ENCODE measurements around the gene DNM3.
"Not testable (repeated sequence)": the region's sequence is repeated elsewhere in the genome, so short reads cannot be mapped to it uniquely, and the experiment has no call there.

The DNM3 gene

DNA sequence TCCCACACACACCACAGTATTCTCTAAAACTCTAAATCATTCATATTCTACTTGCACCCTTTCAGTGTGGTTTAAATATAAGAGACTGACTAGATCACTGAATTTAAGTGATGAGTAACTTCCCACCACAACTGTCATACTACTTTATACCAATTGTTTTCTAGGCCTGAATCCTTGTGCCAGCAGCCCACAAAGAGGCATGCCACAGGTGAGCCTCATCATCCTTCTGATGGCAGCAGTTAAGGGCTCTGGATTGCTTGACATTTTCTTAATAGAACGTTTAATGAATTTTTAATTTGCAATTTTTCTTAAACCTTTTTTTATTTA is 588.8 kb downstream of the DNM3 start:
- Histone ChIP-seq H3K79me2 (ENCODE audit: low read length) (no peaks in the 10 kb centered on the region), H3K27ac (ENCODE audit: low read length) (no peak overlapping the region), H3K36me3 (replicated peaks; ENCODE audit: insufficient read depth, low read length) (no peaks in the 10 kb centered on the region), H3K9ac (ENCODE audit: low read length) (no peak overlapping the region), H3K27me3 (replicated peaks; ENCODE audit: insufficient read depth, low read length) (no peaks in the 10 kb centered on the region), H3K4me1 (ENCODE audit: low read length) (peaks cover 6% of the 10 kb centered on the region; the same call in 1 of the 2 replicates), H4K20me1 (ENCODE audit: insufficient read depth, low read length) (no peaks in the 10 kb centered on the region; the same call in 1 of the 2 replicates), H3F3A (ENCODE audit: insufficient read depth, low read length) (no peaks in the 10 kb centered on the region), H3K9me2 (replicated peaks; ENCODE audit: insufficient read depth, low read length) (no peaks in the 10 kb centered on the region), H3K9me3 (replicated peaks; ENCODE audit: insufficient read depth, low read length) (no peaks in the 10 kb centered on the region), H3K4me2 (ENCODE audit: low read depth, low read length) (no peak overlapping the region), H2AFZ (ENCODE audit: low read length) (no peak overlapping the region), H3K4me3 (ENCODE audit: low read length) (no peak overlapping the region)
- TF ChIP-seq, protein P1, sequence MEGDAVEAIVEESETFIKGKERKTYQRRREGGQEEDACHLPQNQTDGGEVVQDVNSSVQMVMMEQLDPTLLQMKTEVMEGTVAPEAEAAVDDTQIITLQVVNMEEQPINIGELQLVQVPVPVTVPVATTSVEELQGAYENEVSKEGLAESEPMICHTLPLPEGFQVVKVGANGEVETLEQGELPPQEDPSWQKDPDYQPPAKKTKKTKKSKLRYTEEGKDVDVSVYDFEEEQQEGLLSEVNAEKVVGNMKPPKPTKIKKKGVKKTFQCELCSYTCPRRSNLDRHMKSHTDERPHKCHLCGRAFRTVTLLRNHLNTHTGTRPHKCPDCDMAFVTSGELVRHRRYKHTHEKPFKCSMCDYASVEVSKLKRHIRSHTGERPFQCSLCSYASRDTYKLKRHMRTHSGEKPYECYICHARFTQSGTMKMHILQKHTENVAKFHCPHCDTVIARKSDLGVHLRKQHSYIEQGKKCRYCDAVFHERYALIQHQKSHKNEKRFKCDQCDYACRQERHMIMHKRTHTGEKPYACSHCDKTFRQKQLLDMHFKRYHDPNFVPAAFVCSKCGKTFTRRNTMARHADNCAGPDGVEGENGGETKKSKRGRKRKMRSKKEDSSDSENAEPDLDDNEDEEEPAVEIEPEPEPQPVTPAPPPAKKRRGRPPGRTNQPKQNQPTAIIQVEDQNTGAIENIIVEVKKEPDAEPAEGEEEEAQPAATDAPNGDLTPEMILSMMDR (IDR thresholded peaks at IDR 0.05; ENCODE audit: low read length): no peak
- TF ChIP-seq EZH2 (optimal IDR thresholded peaks at IDR 0.05; ENCODE audit: low read depth, low read length): no peak
- no peak for TF ChIP-seq EZH2phosphoT487 (IDR thresholded peaks at IDR 0.05; ENCODE audit: low read length)
- no peak for DNase-seq

- Histone ChIP-seq H3K4me3 (ENCODE audit: low read length) (no peak overlapping the region), H3K9me3 (replicated peaks; ENCODE audit: insufficient read depth, low read length) (no peaks in the 10 kb centered on the region), H2AFZ (ENCODE audit: low read length) (no peak overlapping the region), H3K4me1 (ENCODE audit: low read length) (peaks cover 6% of the 10 kb centered on the region; the same call in 1 of the 2 replicates), H3K4me2 (ENCODE audit: low read depth, low read length) (no peak overlapping the region), H3K9ac (ENCODE audit: low read length) (no peak overlapping the region), H3F3A (ENCODE audit: insufficient read depth, low read length) (no peaks in the 10 kb centered on the region), H3K9me2 (replicated peaks; ENCODE audit: insufficient read depth, low read length) (no peaks in the 10 kb centered on the region), H3K27ac (ENCODE audit: low read length) (no peak overlapping the region), H4K20me1 (ENCODE audit: insufficient read depth, low read length) (no peaks in the 10 kb centered on the region; the same call in 1 of the 2 replicates), H3K36me3 (replicated peaks; ENCODE audit: insufficient read depth, low read length) (no peaks in the 10 kb centered on the region), H3K27me3 (replicated peaks; ENCODE audit: insufficient read depth, low read length) (no peaks in the 10 kb centered on the region), H3K79me2 (ENCODE audit: low read length) (no peaks in the 10 kb centered on the region)
- TF ChIP-seq, protein P1 (IDR thresholded peaks at IDR 0.05; ENCODE audit: low read length): no peak
- TF ChIP-seq EZH2 (optimal IDR thresholded peaks at IDR 0.05; ENCODE audit: low read depth, low read length) (no peak), EZH2phosphoT487 (IDR thresholded peaks at IDR 0.05; ENCODE audit: low read length) (no peak)
- DNase-seq: no peak
Measured at GRCh38 chr1:172431204-172431603, 589.9 kb downstream of the DNM3 start.

GRCh38 chr1:172431721-172432192 is 590.5 kb downstream of the DNM3 start:
- H3K4me1 ChIP-seq (ENCODE audit: low read length): peaks cover 6% of the 10 kb centered on the region; the same call in 1 of the 2 replicates
- DNase-seq: no peak
- H3K9ac ChIP-seq (ENCODE audit: low read length): no peak overlapping the region
- no peak overlapping the region for H3K4me3 ChIP-seq (ENCODE audit: low read length)
- no peaks in the 10 kb centered on the region for H3F3A ChIP-seq (ENCODE audit: insufficient read depth, low read length)
- H3K9me3 ChIP-seq (replicated peaks; ENCODE audit: insufficient read depth, low read length): no peaks in the 10 kb centered on the region
- H3K27me3 ChIP-seq (replicated peaks; ENCODE audit: insufficient read depth, low read length): no peaks in the 10 kb centered on the region
- H3K79me2 ChIP-seq (ENCODE audit: low read length): no peaks in the 10 kb centered on the region
- no peaks in the 10 kb centered on the region for H3K9me2 ChIP-seq (replicated peaks; ENCODE audit: insufficient read depth, low read length)
- H3K27ac ChIP-seq (ENCODE audit: low read length): no peak overlapping the region
- no peaks in the 10 kb centered on the region; the same call in 1 of the 2 replicates for H4K20me1 ChIP-seq (ENCODE audit: insufficient read depth, low read length)
- H3K4me2 ChIP-seq (ENCODE audit: low read depth, low read length): no peak overlapping the region
- H2AFZ ChIP-seq (ENCODE audit: low read length): no peak overlapping the region
- no peaks in the 10 kb centered on the region for H3K36me3 ChIP-seq (replicated peaks; ENCODE audit: insufficient read depth, low read length)
- TF ChIP-seq, protein P1 (IDR thresholded peaks at IDR 0.05; ENCODE audit: low read length): no peak
- TF ChIP-seq EZH2phosphoT487 (IDR thresholded peaks at IDR 0.05; ENCODE audit: low read length): no peak
- no peak for TF ChIP-seq EZH2 (optimal IDR thresholded peaks at IDR 0.05; ENCODE audit: low read depth, low read length)

DNA sequence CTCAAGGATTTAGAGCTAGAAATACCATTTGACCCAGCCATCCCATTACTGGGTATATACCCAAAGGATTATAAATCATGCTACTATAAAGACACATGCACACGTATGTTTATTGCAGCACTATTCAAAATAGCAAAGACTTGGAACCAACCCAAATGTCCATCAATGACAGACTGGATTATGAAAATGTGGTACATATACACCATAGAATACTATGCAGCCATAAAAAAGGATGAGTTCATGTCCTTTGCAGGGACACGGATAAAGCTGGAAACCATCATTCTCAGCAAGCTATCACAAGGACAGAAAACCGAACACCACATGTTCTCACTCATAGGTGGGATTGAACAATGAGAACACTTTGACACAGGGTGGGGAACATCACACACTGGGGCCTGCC is 595.9 kb downstream of the DNM3 start:
- not testable (repeated sequence) for H2AFZ ChIP-seq (ENCODE audit: low read length); H4K20me1 ChIP-seq (ENCODE audit: insufficient read depth, low read length); H3K4me2 ChIP-seq (ENCODE audit: low read depth, low read length); H3K27me3 ChIP-seq (replicated peaks; ENCODE audit: insufficient read depth, low read length); H3F3A ChIP-seq (ENCODE audit: insufficient read depth, low read length); H3K9ac ChIP-seq (ENCODE audit: low read length); H3K4me3 ChIP-seq (ENCODE audit: low read length); H3K36me3 ChIP-seq (replicated peaks; ENCODE audit: insufficient read depth, low read length); H3K79me2 ChIP-seq (ENCODE audit: low read length); H3K4me1 ChIP-seq (ENCODE audit: low read length); H3K9me3 ChIP-seq (replicated peaks; ENCODE audit: insufficient read depth, low read length); H3K27ac ChIP-seq (ENCODE audit: low read length); DNase-seq; H3K9me2 ChIP-seq (replicated peaks; ENCODE audit: insufficient read depth, low read length)
